T follicular helper cell (primary cell): ENCODE measurements around the gene ZNF90.
A peak's percentile ranks its signal among the peaks of the same experiment; 100 is the strongest.
"Not testable (repeated sequence)": the region's sequence is repeated elsewhere in the genome, so short reads cannot be mapped to it uniquely, and the experiment has no call there.

ENCODE experiments used
- DNase-seq: peaks from one replicate; pipeline ENCODE4 v3.0.0-alpha.2; 2020; ENCODE audit warnings: low read depth
- total RNA-seq, 2 experiments: gene quantifications; one replicate each; lab custom pipeline; 2026; lab: John Stamatoyannopoulos, UW

The ZNF90 gene
- total RNA-seq = 4.2 to 6.4 reads per million in 2 experiments

- peak; percentile 87 for DNase-seq
Measured at GRCh38 chr19:20077791-20078463, at the start of gene ZNF90. ZNF90 (plus strand) TSS chr19:20078000; CDS start chr19:20078133, 133 bp downstream.

GRCh38 chr19:20028611-20029010 lies 49.2 kb upstream of the ZNF90 start:
- DNase-seq = no peak

GRCh38 chr19:20035935-20036334 lies 41.9 kb upstream of the ZNF90 start:
- no peak for DNase-seq

GRCh38 chr19:20038358-20039202 lies 39.2 kb upstream of the ZNF90 start:
- DNase-seq = no peak

GRCh38 chr19:20039203-20039723 lies 38.5 kb upstream of the ZNF90 start, which contains the start of gene ZNF682:
ZNF682 (minus strand) TSS chr19:20039505; CDS start chr19:20039345, 160 bp downstream.
- DNase-seq = peak; percentile 94

GRCh38 chr19:20044663-20045062 lies 33.1 kb upstream of the ZNF90 start:
- no peak for DNase-seq

- DNase-seq = not testable (repeated sequence)
Measured at GRCh38 chr19:20045742-20046141, 32.1 kb upstream of the ZNF90 start.

- DNase-seq = peak; percentile 40
Measured at GRCh38 chr19:20051841-20052768, 25.7 kb upstream of the ZNF90 start.

- not testable (repeated sequence) for DNase-seq
Measured at GRCh38 chr19:20058738-20059137, 19.1 kb upstream of the ZNF90 start.

- no peak for DNase-seq
Measured at GRCh38 chr19:20060282-20060681, 17.5 kb upstream of the ZNF90 start.

GRCh38 chr19:20066861-20067260 lies 10.9 kb upstream of the ZNF90 start:
- no peak for DNase-seq

GRCh38 chr19:20067943-20068342 lies 9.9 kb upstream of the ZNF90 start:
- DNase-seq = no peak

- DNase-seq = not testable (repeated sequence)
Measured at GRCh38 chr19:20068559-20068958, 9.2 kb upstream of the ZNF90 start.

GRCh38 chr19:20070691-20071090 lies 7.1 kb upstream of the ZNF90 start:
- no peak for DNase-seq

- no peak for DNase-seq
Measured at GRCh38 chr19:20072936-20073335, 4.9 kb upstream of the ZNF90 start.

GRCh38 chr19:20078581-20079031 lies 806 bp downstream of the ZNF90 start:
- DNase-seq = no peak

- no peak for DNase-seq
Measured at GRCh38 chr19:20079476-20079875, 1.7 kb downstream of the ZNF90 start.

GRCh38 chr19:20080656-20081055 lies 2.9 kb downstream of the ZNF90 start:
- no peak for DNase-seq

GRCh38 chr19:20082232-20082833 lies 4.5 kb downstream of the ZNF90 start:
- DNase-seq = not testable (repeated sequence)

GRCh38 chr19:20082876-20083275 lies 5.1 kb downstream of the ZNF90 start:
- DNase-seq = not testable (repeated sequence)

GRCh38 chr19:20102097-20102496 lies 24.3 kb downstream of the ZNF90 start:
- no peak for DNase-seq
